T-helper 2 cell treated with Interferon-gamma antibody and Interleukin-4, amounts not matched to agents 5 μg/mL and 100 μg/mL, for 36 hours (primary cell): ENCODE data around the gene LASP1NB.
A peak's percentile ranks its signal among the peaks of the same experiment; 100 is the strongest.
"Not testable (repeated sequence)": the region's sequence is repeated elsewhere in the genome, so short reads cannot be mapped to it uniquely, and the experiment has no call there.

Source experiments
- DNase-seq: peaks from one replicate; pipeline ENCODE4 v3.0.0; 2021; ENCODE audit warnings: low spot score
- H3K27ac Mint-ChIP-seq: one replicate; pipeline ENCODE4 v1.8.0; 2021; ENCODE audit warnings: mild to moderate bottlenecking, mixed read lengths
- H3K27me3 Mint-ChIP-seq: one replicate; pipeline ENCODE4 v1.8.0; 2021; ENCODE audit warnings: low read depth, mixed read lengths
- H3K36me3 Mint-ChIP-seq: one replicate; pipeline ENCODE4 v1.8.0; 2021; ENCODE audit warnings: low read depth, mixed read lengths
- H3K4me1 Mint-ChIP-seq: one replicate; pipeline ENCODE4 v1.8.0; 2021; ENCODE audit warnings: low read depth, mixed read lengths
- H3K4me3 Mint-ChIP-seq: one replicate; pipeline ENCODE4 v1.8.0; 2022; ENCODE audit warnings: mild to moderate bottlenecking, moderate library complexity, mixed read lengths
- H3K9me3 Mint-ChIP-seq: one replicate; pipeline ENCODE4 v1.8.0; 2021; ENCODE audit warnings: mixed read lengths

The LASP1NB gene

GRCh38 chr17:38903404-38903803 lies 22.0 kb upstream of the LASP1NB start:
- Mint-ChIP-seq H3K9me3 (no peaks in the 10 kb centered on the region), H3K4me3 (no peak overlapping the region), H3K27ac (no peak overlapping the region), H3K36me3 (peaks cover 57% of the 10 kb centered on the region), H3K27me3 (no peaks in the 10 kb centered on the region), H3K4me1 (peaks cover 31% of the 10 kb centered on the region)
- no peak for DNase-seq

DNA sequence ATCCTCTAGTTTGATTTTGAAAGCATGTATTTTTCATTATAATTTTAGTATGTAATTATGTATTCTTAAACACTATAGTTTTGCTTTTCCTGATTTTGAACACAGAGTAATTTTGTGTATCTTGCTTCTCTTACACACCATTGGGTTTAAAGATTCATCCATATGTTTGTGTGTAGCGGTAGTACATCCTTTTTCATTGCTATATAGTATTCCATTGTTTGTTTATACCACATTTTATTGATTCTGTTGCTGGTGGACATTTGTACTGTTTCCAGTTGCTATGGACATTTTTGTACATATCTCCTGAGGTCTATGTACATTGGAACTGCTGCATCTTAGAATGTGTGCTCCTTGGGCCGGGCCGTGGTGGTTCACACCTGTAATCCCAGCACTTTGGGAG lies 20.5 kb upstream of the LASP1NB start:
- no peak for DNase-seq
- Mint-ChIP-seq H3K4me1 (peaks cover 19% of the 10 kb centered on the region), H3K4me3 (no peak overlapping the region), H3K9me3 (no peaks in the 10 kb centered on the region), H3K27ac (no peak overlapping the region), H3K27me3 (no peaks in the 10 kb centered on the region), H3K36me3 (peaks cover 45% of the 10 kb centered on the region)

DNA sequence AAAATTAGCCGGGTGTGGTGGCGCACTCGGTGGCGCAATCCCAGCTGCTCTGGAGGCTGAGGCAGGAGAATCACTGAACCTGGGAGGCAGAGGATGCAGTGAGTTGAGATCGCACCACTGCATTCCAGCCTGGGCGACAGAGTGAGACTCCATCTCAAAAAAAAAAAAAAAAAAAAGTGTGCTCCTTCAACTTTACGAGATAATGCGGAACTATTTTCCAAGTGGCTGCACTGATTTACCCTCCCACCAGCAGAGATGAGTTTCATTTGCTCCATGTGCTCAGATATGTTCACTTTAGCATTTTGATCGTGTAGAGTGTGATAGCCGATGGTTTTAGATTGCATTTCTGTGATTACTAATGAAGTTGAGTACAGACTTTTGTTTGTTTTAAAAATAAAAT lies 20.0 kb upstream of the LASP1NB start:
- Mint-ChIP-seq H3K36me3 (peaks cover 45% of the 10 kb centered on the region), H3K27ac (no peak overlapping the region), H3K4me1 (peaks cover 19% of the 10 kb centered on the region), H3K4me3 (no peak overlapping the region), H3K9me3 (no peaks in the 10 kb centered on the region), H3K27me3 (no peaks in the 10 kb centered on the region)
- DNase-seq, result no peak

DNA sequence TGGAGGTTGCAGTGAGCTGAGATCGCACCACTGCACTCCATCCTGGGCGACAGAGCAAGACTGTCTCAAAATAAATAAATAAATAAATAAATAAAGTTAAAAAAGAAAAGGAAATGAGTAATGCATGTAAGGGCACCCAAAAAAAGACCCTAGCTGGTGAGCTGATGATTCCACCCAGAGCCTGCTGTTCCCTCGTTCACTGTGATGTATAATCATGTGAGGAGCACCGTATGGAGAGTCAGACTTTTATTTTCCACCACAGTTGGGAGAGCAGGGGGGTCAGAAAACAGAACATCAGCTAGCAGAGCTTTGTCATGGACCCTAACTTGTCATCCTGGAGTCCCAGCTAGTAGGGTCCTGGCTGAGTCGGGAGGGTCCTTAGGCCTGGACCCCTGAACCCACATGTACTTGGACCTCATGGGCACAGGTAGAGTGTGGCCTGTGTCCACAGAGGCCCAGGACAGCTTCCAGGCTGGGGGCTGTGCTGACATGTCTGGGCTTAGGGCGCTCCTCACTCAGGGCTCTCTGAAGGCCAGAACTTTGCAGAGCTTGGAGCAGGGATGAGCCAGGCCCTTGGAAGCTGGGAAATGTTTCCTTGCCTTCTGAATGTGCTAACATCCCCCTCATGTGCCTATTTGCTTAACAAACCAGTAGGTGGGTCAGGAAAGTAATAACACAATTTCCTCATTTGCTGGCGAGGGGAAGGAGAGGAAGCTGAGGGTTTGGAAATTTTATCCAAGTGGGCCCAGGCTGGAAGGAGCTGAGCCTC lies 18.8 kb upstream of the LASP1NB start:
- H3K27ac Mint-ChIP-seq, result no peak overlapping the region
- no peak overlapping the region for H3K4me3 Mint-ChIP-seq
- H3K36me3 Mint-ChIP-seq, result peaks cover 39% of the 10 kb centered on the region
- no peaks in the 10 kb centered on the region for H3K27me3 Mint-ChIP-seq
- no peaks in the 10 kb centered on the region for H3K9me3 Mint-ChIP-seq
- DNase-seq, result no peak
- H3K4me1 Mint-ChIP-seq, result peaks cover 10% of the 10 kb centered on the region

DNA sequence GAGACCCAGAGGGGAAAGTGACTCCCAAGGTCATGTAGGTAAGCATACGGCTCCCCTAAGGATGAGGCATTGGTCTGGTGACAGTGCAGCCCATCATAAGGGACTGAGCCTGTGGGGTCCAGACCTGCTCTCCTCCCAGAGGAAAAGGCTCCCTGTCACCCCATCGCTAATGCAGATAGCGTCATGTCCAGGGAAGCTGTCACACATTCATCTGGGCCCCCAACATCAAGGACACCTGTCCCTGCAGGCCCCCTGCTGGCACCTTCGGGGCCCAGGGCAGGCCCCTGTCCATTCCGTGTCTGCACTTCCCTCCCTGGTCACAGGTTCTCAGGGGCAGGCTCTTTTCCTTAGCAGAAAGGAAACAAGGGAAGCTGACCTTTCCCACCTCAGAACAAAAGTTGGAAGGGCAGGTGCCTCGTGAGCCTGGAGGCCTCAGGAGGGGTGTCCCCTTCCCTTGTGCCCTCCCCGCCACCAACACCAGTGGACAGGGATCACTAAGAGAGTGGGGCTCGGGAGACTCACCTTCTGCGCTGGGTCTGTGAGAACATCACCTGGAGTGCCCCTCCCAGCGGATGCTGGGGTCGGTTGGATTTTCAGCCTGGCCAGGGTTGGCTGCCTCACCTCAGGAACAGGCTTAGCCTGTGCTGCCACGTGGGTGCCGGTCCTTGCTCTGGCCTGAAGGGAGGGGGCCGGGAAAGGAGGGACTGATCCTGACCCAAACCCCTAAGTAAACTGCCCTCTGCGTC lies 17.3 kb upstream of the LASP1NB start:
- Mint-ChIP-seq H3K27me3 (no peaks in the 10 kb centered on the region), H3K36me3 (peaks cover 33% of the 10 kb centered on the region), H3K27ac (no peak overlapping the region), H3K4me1 (peaks cover 8% of the 10 kb centered on the region), H3K4me3 (no peak overlapping the region), H3K9me3 (no peaks in the 10 kb centered on the region)
- no peak for DNase-seq

- Mint-ChIP-seq H3K9me3 (no peaks in the 10 kb centered on the region), H3K27me3 (no peaks in the 10 kb centered on the region), H3K27ac (no peak overlapping the region), H3K4me3 (no peak overlapping the region), H3K4me1 (peaks cover 4% of the 10 kb centered on the region), H3K36me3 (peaks cover 30% of the 10 kb centered on the region)
- DNase-seq, result no peak
These were observed 16.7 kb upstream of the LASP1NB start for GRCh38 chr17:38908676-38909181.

- Mint-ChIP-seq H3K36me3 (peaks cover 26% of the 10 kb centered on the region), H3K27me3 (no peaks in the 10 kb centered on the region), H3K9me3 (no peaks in the 10 kb centered on the region), H3K27ac (no peak overlapping the region), H3K4me1 (peaks cover 4% of the 10 kb centered on the region), H3K4me3 (no peak overlapping the region)
- no peak for DNase-seq
These were observed 15.1 kb upstream of the LASP1NB start for GRCh38 chr17:38910325-38910724.

DNA sequence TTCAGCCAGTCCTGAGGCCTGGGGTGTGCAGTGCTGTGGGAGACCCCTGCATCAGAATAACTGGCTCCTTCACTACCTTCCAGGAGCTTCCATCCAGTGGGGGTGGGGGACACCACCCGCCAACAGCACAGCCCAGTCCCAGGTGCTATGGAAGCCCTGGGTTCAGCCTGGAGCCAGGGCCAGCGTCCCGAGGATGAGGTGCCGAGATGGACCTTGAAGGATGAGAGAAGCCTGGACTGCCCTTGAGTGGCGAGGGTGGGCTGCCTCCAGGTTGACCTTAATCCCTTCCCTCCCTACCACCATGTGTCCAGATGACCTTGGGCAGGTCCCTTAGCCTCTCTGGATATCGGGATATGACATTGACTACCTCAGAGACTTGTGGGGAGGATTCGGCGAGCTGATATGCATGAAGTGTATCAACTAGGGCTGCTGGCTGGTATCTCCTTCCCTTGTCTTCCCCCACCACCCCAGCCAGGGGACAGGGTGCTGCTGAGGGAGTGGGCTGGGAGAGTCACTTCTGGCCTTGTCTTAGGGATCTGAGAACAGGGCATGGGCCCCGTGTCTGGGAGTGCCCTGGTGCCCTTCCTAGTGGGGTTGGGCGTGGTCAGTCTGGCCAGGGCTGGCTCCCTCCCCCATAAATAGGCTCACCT lies 14.2 kb upstream of the LASP1NB start:
- Mint-ChIP-seq H3K4me3 (no peak overlapping the region), H3K4me1 (peaks cover 4% of the 10 kb centered on the region), H3K36me3 (peaks cover 25% of the 10 kb centered on the region), H3K27me3 (no peaks in the 10 kb centered on the region), H3K9me3 (no peaks in the 10 kb centered on the region), H3K27ac (no peak overlapping the region)
- no peak for DNase-seq

GRCh38 chr17:38911731-38912081 lies 13.7 kb upstream of the LASP1NB start:
- H3K9me3 Mint-ChIP-seq, DNase-seq, H3K4me1 Mint-ChIP-seq, H3K27me3 Mint-ChIP-seq, H3K27ac Mint-ChIP-seq, H3K4me3 Mint-ChIP-seq: not testable (repeated sequence)
- H3K36me3 Mint-ChIP-seq, result peaks cover 26% of the 10 kb centered on the region

GRCh38 chr17:38912221-38912813 lies 13.1 kb upstream of the LASP1NB start:
- Mint-ChIP-seq H3K9me3 (no peaks in the 10 kb centered on the region), H3K36me3 (peaks cover 30% of the 10 kb centered on the region), H3K27me3 (no peaks in the 10 kb centered on the region), H3K4me1 (peaks cover 5% of the 10 kb centered on the region), H3K4me3 (no peak overlapping the region), H3K27ac (no peak overlapping the region)
- no peak for DNase-seq

DNA sequence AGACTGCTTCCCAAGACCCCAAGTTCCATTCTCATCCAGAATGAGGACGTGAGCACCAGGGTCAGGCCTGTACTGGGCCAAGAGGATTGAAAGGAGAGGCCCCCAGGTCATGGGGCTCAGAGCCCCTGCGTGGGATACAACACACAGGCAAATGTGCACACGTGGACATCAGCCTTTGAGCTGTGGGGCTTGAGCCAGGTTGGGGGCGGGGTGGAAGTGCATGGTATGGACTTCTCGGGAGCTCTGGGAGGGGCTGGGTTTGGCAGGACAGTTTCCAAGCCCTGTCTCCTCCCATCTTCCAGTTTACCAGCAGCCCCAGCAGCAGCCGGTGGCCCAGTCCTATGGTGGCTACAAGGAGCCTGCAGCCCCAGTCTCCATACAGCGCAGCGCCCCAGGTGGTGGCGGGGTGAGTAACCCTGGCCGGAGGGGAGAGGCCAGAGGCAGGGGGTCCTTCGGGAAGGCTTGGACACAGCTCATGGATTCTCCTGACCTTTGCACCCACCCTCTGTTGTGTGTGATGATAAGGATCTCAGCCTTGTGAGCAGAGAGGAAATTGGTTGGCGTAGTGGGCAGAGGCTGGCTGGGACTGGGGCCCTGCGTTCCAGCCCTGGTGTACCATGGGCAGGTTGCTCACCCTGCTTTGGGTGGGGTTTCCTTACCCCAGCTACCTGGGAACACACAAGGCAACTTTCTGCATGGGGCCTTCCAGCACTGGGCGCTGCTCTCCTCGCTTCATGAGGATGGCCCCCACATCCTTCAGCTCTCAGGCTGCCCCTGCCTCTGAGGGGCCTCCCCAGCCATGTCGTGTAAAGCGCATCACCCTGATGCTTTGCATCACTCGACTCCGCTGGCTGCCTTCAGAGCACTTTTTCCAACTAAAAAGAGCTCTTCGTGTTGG lies 10.4 kb upstream of the LASP1NB start:
- DNase-seq, result no peak
- Mint-ChIP-seq H3K4me3 (no peak overlapping the region), H3K27me3 (no peaks in the 10 kb centered on the region), H3K36me3 (peaks cover 38% of the 10 kb centered on the region), H3K27ac (no peak overlapping the region), H3K4me1 (peaks cover 3% of the 10 kb centered on the region), H3K9me3 (no peaks in the 10 kb centered on the region)

GRCh38 chr17:38915639-38915995 lies 9.8 kb upstream of the LASP1NB start:
- H3K36me3 Mint-ChIP-seq, result peaks cover 42% of the 10 kb centered on the region
- no peaks in the 10 kb centered on the region for H3K27me3 Mint-ChIP-seq
- DNase-seq, result no peak
- H3K4me3 Mint-ChIP-seq, result no peak overlapping the region
- no peak overlapping the region for H3K27ac Mint-ChIP-seq
- no peaks in the 10 kb centered on the region for H3K9me3 Mint-ChIP-seq
- peaks cover 3% of the 10 kb centered on the region for H3K4me1 Mint-ChIP-seq

- no peak overlapping the region for H3K4me3 Mint-ChIP-seq
- peaks cover 47% of the 10 kb centered on the region for H3K36me3 Mint-ChIP-seq
- H3K27ac Mint-ChIP-seq, result peak overlapping the region; percentile 46
- H3K4me1 Mint-ChIP-seq, result peaks cover 3% of the 10 kb centered on the region
- DNase-seq, result no peak
- no peaks in the 10 kb centered on the region for H3K27me3 Mint-ChIP-seq
- H3K9me3 Mint-ChIP-seq, result no peaks in the 10 kb centered on the region
These were observed 8.6 kb upstream of the LASP1NB start for GRCh38 chr17:38916771-38917170.
